ENCODE measurements around the gene AKAP9. TPM values are rescaled to one million over a fixed set of nuclear protein-coding genes. Genes with fewer than 3 reads are reported as not detected.
"Not testable (repeated sequence)": the region's sequence is repeated elsewhere in the genome, so short reads cannot be mapped to it uniquely, and the experiment has no call there.

AKAP9 gene
- total RNA-seq, 4 donors from 2014 or later: 49.7 to 82.6 (median 55.8) TPM

DNA sequence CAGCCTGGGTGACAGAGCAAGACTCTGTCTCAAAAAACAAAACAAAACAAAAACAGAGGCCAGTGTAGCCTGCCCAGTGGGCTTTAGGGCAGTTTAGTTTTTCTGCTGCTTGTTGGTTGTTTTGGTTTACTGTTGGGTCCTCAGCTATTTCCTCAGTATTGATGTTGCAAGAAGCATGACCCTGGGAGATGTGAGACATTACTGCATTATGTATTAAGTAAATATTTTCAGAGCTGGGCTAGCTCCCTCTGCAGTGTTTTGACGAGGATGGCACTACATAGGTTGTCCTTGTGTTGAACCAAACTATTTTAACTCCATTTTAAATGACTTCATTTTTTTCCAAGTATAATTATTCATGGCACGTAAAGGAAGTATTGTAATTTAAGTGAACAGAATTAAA is 4.8 kb downstream of the AKAP9 start:
- Histone ChIP-seq H3K4me1 (peaks cover 0 to 53% (median 14%) of the 10 kb centered on the region in 3 donors), H3K36me3 (peaks cover 0 to 11% (median 0%) of the 10 kb centered on the region in 3 donors), H3K9me3 (no peaks in the 10 kb centered on the region), H3K4me3 (no peak overlapping the region), H3K27me3 (no peaks in the 10 kb centered on the region), H3K27ac (peak overlapping the region in 3 of 4 donors; percentile 38 to 54 (median 52))
- TF ChIP-seq, protein P1, sequence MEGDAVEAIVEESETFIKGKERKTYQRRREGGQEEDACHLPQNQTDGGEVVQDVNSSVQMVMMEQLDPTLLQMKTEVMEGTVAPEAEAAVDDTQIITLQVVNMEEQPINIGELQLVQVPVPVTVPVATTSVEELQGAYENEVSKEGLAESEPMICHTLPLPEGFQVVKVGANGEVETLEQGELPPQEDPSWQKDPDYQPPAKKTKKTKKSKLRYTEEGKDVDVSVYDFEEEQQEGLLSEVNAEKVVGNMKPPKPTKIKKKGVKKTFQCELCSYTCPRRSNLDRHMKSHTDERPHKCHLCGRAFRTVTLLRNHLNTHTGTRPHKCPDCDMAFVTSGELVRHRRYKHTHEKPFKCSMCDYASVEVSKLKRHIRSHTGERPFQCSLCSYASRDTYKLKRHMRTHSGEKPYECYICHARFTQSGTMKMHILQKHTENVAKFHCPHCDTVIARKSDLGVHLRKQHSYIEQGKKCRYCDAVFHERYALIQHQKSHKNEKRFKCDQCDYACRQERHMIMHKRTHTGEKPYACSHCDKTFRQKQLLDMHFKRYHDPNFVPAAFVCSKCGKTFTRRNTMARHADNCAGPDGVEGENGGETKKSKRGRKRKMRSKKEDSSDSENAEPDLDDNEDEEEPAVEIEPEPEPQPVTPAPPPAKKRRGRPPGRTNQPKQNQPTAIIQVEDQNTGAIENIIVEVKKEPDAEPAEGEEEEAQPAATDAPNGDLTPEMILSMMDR (IDR thresholded peaks at IDR 0.05): no peak
- no peak for TF ChIP-seq POLR2A (IDR thresholded peaks at IDR 0.05)
- intact Hi-C loops (cut with DNase I): no loop called here
- no peak for DNase-seq
- 30 to 35% methylated on average over 2 of the region's 2 CpGs for WGBS, 2 donors

DNA sequence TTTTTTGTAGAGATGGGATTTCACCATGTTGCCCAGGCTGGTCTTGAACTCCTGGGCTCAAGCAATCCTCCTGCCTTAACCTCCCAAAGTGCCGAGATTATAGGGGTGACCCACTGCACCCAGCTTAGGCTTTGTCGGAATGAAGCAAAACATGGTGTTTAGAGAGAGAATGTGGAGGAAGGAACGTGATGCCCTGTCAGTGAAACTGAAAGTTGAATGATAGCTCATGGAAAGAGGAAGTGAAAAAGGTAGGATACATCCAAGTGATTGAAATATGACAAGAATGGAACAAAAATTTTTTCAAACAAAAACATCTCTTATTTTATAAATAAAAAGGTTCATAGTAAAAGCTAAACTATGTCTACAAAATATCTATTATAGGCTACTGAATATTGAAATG is 5.9 kb downstream of the AKAP9 start:
- Histone ChIP-seq H3K36me3 (peaks cover 0 to 11% (median 0%) of the 10 kb centered on the region in 3 donors), H3K4me1 (peaks cover 0 to 55% (median 14%) of the 10 kb centered on the region in 3 donors), H3K4me3 (no peak overlapping the region), H3K27me3 (no peaks in the 10 kb centered on the region), H3K27ac (no peak overlapping the region), H3K9me3 (no peaks in the 10 kb centered on the region)
- TF ChIP-seq POLR2A (IDR thresholded peaks at IDR 0.05): no peak
- TF ChIP-seq, protein P1 (IDR thresholded peaks at IDR 0.05): no peak
- intact Hi-C loops (cut with DNase I): no loop called here
- WGBS, 2 donors: 37 to 64% methylated on average over 3 of the region's 3 CpGs
- DNase-seq: no peak

DNA sequence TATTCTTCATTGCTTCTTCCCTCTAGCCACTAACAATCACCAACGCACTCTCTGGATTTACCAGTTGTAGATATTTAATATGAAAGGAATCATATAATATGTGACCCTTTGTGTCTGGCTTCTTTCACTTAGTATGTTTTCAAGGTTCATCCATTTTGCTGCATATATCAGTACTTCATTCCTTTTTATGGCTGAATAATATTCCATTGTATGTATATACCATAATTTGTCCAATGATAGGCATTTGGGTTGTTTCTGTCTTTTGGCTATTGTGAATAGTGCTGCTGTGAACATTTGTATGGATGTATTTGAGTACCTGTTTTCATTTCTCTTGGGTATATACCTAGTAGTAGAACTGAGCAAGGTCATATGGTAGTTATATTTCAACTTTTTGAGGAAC is 7.3 kb downstream of the AKAP9 start:
- Histone ChIP-seq H3K36me3 (peaks cover 0 to 11% (median 0%) of the 10 kb centered on the region in 3 donors), H3K4me3 (no peak overlapping the region), H3K4me1 (peaks cover 0 to 42% (median 7%) of the 10 kb centered on the region in 3 donors), H3K9me3 (no peaks in the 10 kb centered on the region), H3K27me3 (no peaks in the 10 kb centered on the region), H3K27ac (no peak overlapping the region)
- TF ChIP-seq POLR2A (IDR thresholded peaks at IDR 0.05): no peak
- TF ChIP-seq, protein P1 (IDR thresholded peaks at IDR 0.05): no peak
- WGBS, 2 donors: 100% methylated on average over 1 of the region's 1 CpG
- intact Hi-C loops (cut with DNase I): no loop called here
- DNase-seq: no peak

DNA sequence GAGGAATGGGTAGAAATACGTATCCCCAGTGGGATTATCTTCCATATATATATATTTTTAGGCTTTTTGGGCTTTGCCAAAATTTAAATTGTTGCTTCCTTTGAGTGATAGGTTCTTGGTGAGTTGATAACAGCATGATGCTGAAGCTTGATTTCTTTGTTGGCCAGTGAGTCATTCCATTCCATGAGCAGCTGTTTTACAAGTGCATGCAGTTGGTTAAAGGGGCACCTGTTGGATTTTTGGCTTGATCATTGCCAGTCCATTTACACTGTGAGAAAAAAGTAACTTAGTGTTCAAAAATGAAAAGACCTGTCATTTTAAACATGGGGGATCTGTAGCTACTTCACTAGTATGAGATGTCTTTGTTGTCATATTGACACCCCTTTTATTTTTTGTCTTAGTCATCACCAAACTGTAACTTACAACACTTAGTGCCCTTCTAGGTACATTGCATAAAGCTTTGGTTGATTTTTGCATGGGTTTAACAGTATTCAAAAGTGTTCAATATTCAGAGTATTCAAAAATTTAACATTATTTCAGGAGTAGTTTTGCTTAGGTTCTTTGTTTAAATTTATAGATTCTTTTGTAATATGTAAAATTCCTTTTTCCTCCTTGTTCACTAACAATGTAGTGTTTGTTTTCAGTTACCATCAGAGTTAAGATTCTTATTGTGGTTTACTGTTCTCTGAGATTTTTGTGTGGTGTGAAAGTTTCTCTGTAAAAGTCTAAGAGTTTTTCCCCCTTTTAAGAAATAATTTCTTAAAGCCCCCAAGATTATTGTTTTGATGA is 8.8 kb downstream of the AKAP9 start:
- no peak for DNase-seq
- Histone ChIP-seq H3K9me3 (no peaks in the 10 kb centered on the region), H3K4me1 (peaks cover 0 to 32% (median 7%) of the 10 kb centered on the region in 3 donors), H3K27ac (no peak overlapping the region), H3K36me3 (peaks cover 0 to 11% (median 0%) of the 10 kb centered on the region in 3 donors), H3K27me3 (no peaks in the 10 kb centered on the region), H3K4me3 (no peak overlapping the region)
- WGBS, 2 donors: 83 to 86% methylated on average over 1 of the region's 1 CpG
- TF ChIP-seq POLR2A (IDR thresholded peaks at IDR 0.05): no peak
- TF ChIP-seq, protein P1 (IDR thresholded peaks at IDR 0.05): no peak
- intact Hi-C loops (cut with DNase I): no loop called here

DNA sequence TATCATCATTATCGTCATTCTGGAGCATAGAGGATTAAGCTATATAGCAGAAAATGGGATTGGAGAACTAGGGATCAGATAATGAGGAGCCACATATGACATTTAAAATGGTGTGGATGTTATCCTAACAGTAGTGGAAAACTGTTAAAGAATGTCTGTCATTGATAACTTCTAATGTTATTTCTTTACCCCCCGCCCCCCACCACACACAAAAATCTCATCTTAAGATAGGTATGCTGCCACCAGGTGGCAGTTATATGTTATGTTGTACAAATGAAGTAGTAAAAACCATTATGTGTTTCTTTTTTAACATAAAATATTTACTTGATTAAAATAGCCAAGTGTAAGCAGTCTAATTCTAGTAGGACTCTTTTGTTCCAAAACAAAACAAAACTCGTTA is 13.0 kb downstream of the AKAP9 start:
- Histone ChIP-seq H3K9me3 (no peaks in the 10 kb centered on the region), H3K27ac (no peak overlapping the region), H3K4me1 (peaks cover 0 to 10% (median 0%) of the 10 kb centered on the region in 3 donors), H3K36me3 (peaks cover 0 to 7% (median 0%) of the 10 kb centered on the region in 3 donors), H3K27me3 (no peaks in the 10 kb centered on the region), H3K4me3 (no peak overlapping the region)
- intact Hi-C loops (cut with DNase I): no loop called here
- WGBS, 2 donors: 75 to 83% methylated on average over 3 of the region's 3 CpGs
- TF ChIP-seq, protein P1 (IDR thresholded peaks at IDR 0.05): peak in 2 of 6 experiments; percentile 16 to 19
- TF ChIP-seq POLR2A (IDR thresholded peaks at IDR 0.05): no peak
- no peak for DNase-seq

DNA sequence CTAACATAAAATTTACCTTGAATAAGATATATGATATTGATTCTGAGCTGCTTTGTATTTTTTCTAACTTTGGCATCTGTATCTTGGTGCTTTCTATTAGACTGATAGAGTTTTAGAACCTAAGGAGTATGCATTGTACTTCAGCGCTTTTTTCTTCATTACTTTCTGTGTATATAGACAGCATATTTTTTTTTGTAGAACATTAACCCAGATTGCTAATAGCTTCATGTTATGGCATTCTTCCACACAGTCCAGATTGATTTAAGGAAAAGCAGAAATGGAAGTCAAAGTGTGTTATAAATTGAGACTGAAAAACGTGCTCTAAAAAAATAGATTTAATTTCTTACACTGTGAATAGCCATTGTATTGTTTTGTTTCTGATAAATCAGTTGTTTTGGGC is 15.8 kb downstream of the AKAP9 start:
- H3K9me3 ChIP-seq; H3K4me1 ChIP-seq; intact Hi-C loops (cut with DNase I); H3K27ac ChIP-seq; H3K4me3 ChIP-seq; H3K36me3 ChIP-seq; DNase-seq; H3K27me3 ChIP-seq: not testable (repeated sequence)
- WGBS, 2 donors: 85 to 87% methylated on average over 2 of the region's 2 CpGs

Measured in esophagus squamous epithelium (tissue), 5 donors.